ENCODE data around the gene AIF1. TPM values are rescaled to one million over a fixed set of nuclear protein-coding genes. Genes with fewer than 3 reads are reported as not detected.
A peak's percentile ranks its signal among the peaks of the same experiment; 100 is the strongest.
"Not testable (repeated sequence)": the region's sequence is repeated elsewhere in the genome, so short reads cannot be mapped to it uniquely, and the experiment has no call there.

The AIF1 gene
- total RNA-seq, 1 experiment from 2014 or later = not detected

DNA sequence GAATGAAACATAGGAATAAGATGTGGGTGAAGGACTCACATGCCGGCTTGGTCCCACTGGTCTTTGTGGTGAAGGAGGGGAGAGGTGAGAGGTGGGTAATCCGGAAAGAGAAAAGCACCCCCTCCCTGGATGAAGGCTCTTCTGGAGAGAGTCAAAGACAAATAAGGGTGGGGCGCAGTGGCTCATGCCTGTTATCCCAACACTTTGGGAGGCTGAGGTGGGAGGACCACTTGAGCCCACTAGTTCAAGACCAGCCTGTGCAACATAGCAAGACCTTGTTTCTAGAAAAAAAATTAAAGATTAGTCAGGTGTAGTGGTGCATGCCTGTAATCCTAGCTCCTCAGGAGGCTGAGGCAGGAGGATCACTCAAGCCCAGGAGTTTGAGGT is 35.9 kb upstream of the AIF1 start:
- H3K36me3 ChIP-seq = no peaks in the 10 kb centered on the region
- no peak overlapping the region for H3K4me3 ChIP-seq
- H3K27me3 ChIP-seq = no peaks in the 10 kb centered on the region
- H3K9me3 ChIP-seq = no peaks in the 10 kb centered on the region
- DNase-seq = no peak

DNA sequence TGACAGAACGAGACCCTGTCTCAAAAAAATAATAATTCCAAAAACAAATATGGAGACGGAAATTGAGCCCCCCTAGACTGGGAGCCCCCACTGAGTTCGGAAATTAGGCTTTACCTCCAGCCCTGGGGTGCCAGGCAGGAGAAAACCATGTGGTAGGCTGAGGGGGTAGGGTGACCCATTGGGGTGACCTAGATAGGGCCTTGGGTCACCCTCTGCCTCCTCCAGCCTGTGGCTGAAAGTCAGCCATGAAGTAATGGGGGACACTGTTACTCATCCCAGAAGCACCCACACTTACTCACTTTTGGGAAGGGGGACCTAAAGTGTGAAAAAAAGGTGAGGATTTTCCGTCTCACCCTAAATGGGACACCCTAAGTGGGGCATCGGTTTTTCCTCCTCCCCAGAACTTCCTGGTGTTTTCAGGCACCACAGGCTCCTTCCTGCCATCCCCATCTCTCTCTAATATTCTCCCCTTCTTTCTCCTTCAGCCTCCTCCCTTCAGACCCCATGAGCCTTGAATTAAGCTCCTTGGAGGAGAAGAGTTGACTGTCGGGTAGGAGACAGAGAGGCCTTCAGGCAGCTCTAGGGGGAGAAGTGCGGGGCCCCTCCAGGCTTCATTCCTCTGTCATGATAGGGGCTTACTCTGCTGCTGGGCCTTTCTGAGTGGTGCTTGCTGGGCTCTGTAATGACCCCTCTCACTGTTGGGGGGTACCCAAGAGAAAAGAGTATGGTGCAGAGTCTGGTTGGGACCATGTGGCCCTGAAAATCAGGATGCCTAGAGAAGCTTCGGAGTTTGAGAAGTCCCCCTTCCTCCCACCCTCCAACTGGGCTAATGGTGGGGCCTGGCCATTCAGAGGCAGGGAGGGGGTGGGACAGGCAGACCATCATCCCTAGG is 35.2 kb upstream of the AIF1 start:
- H3K27me3 ChIP-seq = no peaks in the 10 kb centered on the region
- DNase-seq = no peak
- no peak overlapping the region for H3K4me3 ChIP-seq
- no peaks in the 10 kb centered on the region for H3K36me3 ChIP-seq
- H3K9me3 ChIP-seq = no peaks in the 10 kb centered on the region

DNA sequence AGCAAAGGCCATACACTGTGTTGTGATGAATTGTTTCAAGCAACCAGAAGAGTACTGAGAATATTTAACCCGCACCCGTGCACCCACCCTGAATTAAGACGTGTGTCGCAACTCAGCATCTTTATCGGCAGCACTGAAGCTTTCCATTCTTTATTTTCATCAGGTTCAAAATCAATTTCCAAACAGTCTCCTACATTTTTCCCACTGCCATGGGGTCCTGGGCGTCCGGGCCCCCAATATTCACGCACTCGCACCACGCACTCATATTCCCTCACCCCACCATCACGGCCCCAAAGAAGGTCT is 34.6 kb upstream of the AIF1 start:
- no peak for DNase-seq
- no peaks in the 10 kb centered on the region for H3K36me3 ChIP-seq
- H3K9me3 ChIP-seq = no peaks in the 10 kb centered on the region
- H3K27me3 ChIP-seq = no peaks in the 10 kb centered on the region
- H3K4me3 ChIP-seq = peak overlapping the region; percentile 71

DNA sequence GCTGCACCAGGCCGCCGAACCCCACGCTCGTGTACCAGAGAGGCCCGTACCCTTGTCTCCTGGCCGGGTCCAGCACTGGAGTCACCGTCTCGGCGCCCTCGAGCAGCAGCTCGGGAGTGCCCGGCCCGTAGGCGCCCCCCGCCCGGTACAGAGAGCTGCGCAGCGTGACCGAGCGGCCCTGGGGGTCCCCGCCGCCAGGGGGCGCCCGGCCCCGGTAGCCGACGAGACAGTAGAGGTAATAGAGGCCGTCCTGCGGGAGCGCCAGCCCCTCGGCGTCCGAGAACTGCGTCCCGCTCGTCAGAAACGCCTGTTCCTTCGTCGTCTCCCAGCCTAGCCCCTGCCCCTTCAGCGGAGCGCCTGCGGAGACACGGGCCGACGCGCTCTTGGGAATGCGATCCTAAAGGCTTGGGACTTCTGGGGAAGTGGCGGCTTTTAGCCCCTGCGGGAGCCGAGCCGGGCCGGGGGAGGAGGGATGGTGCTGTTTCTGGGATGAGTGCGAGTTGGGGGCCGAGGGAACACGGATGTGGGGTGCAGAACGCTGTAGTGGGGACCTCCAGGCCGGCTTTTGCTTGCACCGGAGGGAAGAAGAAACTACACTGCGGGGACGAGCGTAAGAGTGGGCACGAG is 34.1 kb upstream of the AIF1 start:
- no peaks in the 10 kb centered on the region for H3K9me3 ChIP-seq
- peak; percentile 79 for DNase-seq
- H3K4me3 ChIP-seq = peak overlapping the region; percentile 71
- H3K27me3 ChIP-seq = no peaks in the 10 kb centered on the region
- no peaks in the 10 kb centered on the region for H3K36me3 ChIP-seq

DNA sequence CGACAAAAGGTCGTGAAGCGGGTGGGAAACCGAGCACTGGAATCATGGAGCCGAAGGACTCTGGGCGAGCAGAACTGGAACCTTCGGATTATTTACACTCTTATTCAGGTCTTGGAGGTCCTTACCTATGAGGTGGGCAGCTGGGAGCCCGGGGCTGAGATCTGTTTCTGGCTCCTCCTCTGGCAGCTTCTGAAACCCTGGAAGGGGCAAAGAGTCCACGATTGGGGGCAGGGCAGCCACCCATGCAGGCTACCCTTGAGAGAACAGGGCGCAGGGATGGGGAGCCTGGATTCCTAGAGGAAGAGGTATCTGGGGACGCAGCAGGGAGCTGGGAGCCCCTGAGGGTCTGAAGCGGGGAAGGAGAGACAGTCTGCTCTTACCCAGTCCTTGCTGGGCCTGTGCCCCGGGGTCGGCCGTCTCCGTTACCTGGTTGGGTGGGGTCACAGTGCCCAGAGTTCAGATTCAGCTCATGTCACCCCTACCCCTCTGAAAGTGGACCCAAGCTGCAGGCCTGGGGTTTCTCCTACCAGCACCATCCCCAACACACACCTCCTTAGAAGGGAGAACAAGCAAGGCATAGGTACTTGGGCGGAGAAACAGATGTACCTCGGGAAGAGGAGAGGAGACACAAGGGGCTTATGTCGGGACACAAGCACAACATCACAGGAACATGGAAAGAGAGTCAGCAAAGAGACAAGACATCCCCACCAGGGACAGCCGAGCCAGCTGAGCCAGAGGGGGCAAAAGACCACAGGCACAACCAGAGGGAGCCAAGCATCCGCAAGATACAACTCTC is 33.4 kb upstream of the AIF1 start:
- no peaks in the 10 kb centered on the region for H3K9me3 ChIP-seq
- peak; percentile 7 for DNase-seq

DNA sequence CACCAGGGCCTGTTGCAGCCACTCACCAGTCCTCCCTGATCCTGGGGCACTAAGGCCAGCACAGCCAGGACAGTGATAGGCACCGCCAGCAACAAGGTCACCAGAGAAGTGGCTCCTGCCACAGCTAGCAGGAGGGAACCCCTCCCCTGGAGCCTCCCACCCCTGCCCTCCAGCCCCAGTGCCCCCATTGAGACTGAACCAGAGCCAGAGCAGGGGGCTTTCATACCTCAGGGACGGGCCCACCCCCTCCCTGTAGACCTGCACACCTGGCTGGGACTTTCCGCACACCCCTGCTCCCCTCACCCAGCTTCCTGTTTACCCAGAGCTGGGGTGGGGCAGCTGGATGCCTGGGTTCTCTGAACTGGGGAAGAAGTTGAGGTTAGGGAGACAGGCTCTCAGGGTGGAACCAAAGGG is 32.8 kb upstream of the AIF1 start, which contains the start of gene LTB:
Gene LTB, minus strand, starts transcription at position 195 of the 414 bp plus-strand sequence. Its CDS starts 7 bp downstream, at position 188.
- H3K9me3 ChIP-seq = no peaks in the 10 kb centered on the region
- H3K36me3 ChIP-seq = no peaks in the 10 kb centered on the region
- no peak for DNase-seq
- H3K27me3 ChIP-seq = no peaks in the 10 kb centered on the region
- peak within 1 kb of the TSS; percentile 71 for H3K4me3 ChIP-seq

More for the DNA sequence above, 33.4 kb upstream of the AIF1 start:
- Histone ChIP-seq H3K4me3 (peak overlapping the region; percentile 71), H3K36me3 (no peaks in the 10 kb centered on the region), H3K27me3 (no peaks in the 10 kb centered on the region)

DNA sequence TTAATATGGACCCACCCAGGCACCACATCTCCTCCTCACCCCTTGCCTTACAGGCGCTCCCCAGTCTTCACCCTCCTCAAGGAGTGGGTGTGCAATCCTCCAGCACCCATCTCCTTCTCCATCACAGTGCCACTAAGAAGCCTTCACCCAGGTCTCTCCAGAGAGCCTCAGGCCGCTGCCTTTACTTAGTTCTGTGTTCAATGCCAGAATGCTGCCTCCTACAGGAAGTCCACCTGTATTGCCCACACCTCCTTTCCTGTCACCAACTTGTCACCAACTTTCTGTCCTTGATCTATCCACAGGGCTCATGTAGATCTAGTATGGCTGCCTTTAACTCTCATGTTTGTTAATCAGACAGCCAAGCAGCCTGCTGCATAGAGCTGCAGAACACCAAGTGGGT is 29.5 kb upstream of the AIF1 start:
- no peak for DNase-seq
- Histone ChIP-seq H3K9me3 (no peaks in the 10 kb centered on the region), H3K4me3 (no peak overlapping the region), H3K27me3 (no peaks in the 10 kb centered on the region), H3K36me3 (no peaks in the 10 kb centered on the region)

DNA sequence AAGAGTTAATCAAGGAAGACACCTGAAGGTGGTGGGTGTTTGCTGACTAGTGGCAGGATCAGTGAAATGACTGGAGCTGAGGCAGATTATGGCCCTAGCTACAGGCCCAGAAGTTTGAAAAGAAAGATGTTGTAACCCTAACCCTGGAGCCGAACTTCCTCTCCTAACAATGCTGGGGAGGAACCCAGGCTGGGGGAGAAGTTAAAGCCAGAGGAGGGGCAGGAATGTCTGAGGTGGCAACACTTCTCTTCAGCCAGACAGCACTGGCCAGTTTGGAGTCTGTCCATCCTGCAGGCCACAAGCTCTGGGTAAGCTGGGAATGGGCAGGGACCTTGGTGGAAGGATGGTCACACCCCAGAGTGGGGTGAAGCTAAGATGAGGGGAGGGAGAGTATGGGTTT is 29.0 kb upstream of the AIF1 start, which contains the start of gene LST1:
Gene LST1, plus strand, starts transcription at position 270 of the 400 bp plus-strand sequence. CDS start 1,023 bp downstream, outside the sequence.
- no peak for DNase-seq
- Histone ChIP-seq H3K36me3 (no peaks in the 10 kb centered on the region), H3K4me3 (no peak within 1 kb of the TSS), H3K27me3 (no peaks in the 10 kb centered on the region), H3K9me3 (no peaks in the 10 kb centered on the region)

DNA sequence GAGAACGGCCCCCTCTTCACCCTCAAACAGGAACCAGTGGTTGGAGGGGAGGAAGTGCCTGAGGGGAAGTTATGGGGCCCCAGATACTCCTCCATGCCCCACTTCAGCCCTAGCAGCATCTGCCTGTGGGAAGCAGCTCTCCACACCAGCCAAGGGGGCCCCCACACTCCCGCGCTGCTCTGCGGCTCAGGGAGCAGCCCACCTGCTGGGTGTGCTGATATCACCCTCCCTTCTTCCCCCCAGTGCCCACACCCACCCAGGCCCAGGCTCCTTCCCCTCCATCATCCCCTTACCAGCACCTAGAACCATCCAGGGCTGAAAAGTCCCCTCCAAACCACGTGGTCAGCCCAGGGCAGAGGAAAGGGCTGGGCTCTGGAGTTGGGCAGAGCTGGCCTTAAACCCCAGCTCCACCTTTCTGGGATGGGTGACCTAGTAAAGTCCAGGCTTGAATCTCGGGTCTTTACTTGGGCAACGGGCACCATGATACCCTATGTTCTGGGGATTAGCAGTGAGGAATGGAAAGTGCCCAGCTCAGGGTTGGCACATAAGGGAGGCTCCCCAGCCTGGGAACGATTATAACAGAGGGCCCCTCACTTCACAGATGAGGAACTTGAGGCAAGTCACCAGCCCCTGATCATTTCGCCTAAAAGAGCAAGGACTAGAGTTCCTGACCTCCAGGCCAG is 28.3 kb upstream of the AIF1 start:
- no peaks in the 10 kb centered on the region for H3K36me3 ChIP-seq
- no peaks in the 10 kb centered on the region for H3K27me3 ChIP-seq
- no peak overlapping the region for H3K4me3 ChIP-seq
- no peak for DNase-seq
- no peaks in the 10 kb centered on the region for H3K9me3 ChIP-seq

DNA sequence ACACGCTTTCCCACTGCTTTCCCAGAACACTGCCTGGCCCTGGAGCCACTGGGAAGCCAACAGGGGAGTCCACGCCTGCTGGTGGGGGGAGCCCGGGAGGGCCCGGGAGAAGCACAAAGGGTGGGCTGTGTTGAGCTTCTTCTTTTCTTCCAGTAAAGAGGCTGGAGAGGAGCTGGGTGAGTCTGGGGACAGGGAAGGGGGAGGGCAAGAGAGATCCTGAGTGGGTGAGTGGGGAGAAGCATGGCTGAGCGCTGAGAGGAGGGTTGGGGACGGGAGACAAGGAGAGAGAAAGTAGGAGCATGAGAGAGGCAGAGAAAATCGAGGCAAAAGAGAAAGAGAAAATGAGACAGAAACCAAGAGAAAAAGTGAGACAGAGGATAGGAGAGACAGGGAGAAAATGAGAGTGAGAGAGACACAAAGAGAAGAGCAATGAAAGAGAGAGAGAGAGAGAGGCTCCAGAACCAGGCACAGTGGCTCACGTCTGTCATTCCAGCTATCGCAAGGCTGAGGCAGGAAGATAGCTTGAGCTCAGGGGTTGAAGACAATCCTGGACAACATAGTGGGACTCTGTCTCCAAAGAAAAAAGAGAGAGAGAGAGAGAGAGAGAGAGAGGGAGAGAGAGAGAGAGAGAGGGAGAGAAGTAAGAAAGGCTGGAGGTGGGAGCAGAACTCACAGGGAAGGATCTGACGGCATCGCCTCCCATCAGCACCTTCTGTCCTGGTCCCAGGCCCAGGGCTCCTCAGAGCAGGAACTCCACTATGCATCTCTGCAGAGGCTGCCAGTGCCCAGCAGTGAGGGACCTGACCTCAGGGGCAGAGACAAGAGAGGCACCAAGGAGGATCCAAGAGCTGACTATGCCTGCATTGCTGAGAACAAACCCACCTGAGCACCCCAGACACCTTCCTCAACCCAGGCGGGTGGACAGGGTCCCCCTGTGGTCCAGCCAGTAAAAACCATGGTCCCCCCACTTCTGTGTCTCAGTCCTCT is 26.9 kb upstream of the AIF1 start:
- Histone ChIP-seq H3K36me3 (no peaks in the 10 kb centered on the region), H3K27me3 (no peaks in the 10 kb centered on the region), H3K4me3 (no peak overlapping the region), H3K9me3 (no peaks in the 10 kb centered on the region)
- DNase-seq = no peak

DNA sequence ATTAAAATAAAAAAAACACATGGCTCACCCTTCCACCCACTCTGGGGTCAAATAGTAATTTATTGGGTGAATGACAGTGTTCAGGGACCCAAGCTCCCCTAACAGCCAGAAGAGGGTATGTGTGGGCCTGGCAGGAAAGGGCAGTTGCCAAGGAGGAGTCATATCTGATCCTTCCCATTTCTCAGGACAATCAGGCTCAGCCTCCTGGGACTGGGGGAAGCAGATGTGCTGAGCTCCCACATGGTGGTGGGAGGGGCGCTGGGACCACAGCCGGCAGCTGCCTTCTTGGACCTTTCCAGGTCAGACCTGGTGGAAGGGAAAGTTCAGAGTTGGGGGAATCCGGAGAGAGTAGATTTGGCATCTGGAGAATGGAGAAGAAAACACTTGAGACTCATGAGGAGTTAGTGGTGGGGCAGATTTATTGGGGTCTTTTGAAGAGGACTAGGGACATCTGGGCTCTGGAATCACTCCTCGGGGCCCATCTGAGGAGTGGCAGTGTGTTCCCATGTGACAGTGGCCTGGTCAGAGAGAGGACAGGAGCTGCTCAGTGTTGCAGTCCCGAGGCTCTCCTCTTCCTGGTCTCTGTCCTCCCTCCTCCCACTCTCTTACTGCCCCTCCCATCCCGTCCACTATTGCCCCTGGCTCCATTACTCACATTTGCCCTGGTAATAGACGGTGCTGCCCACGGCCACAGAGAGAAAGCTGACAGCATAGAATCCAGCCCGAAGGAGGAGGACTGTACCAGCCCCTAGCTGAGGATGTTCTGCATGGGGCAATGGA is 26.0 kb upstream of the AIF1 start:
- no peaks in the 10 kb centered on the region for H3K9me3 ChIP-seq
- H3K36me3 ChIP-seq = no peaks in the 10 kb centered on the region
- no peak for DNase-seq
- H3K27me3 ChIP-seq = no peaks in the 10 kb centered on the region
- H3K4me3 ChIP-seq = no peak overlapping the region

DNA sequence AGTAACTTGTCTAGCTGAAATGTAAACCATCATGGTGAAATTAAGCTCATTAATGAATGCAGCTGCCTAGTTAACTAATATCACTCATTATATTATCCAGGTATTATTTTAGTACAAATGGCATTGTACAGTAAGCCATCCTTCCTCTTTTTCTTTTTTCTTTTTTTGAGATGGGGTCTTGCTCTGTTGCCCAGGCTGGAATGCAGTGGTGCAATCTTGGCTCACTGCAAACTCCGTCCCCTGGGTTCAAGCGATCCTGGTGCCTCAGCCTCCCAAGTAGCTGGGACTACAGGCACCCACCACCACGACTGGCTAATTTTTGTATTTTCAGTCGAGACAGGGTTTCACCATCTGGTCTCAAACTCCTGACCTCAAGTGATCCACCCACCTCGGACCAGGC is 24.3 kb upstream of the AIF1 start:
- H3K27me3 ChIP-seq, H3K9me3 ChIP-seq, H3K4me3 ChIP-seq, H3K36me3 ChIP-seq, DNase-seq: not testable (repeated sequence)

DNA sequence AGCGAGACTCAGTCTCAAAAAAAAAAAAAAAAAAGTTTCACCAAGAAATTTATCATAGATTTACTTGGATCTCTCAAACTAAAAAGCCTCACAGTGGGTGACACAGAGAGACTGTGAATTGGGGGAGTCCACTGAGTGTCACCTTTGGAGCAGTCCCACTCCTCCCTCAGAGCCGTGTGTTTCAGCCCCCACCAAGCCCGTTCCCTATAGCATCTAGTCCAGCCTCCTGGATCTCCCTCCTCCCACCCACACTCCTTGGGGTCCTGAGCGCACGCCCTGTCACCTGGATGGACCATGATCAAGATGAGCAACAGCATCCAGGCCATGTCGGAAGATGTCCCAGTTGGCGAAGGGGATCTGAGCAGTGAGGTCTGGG is 22.6 kb upstream of the AIF1 start:
- no peaks in the 10 kb centered on the region for H3K36me3 ChIP-seq
- H3K9me3 ChIP-seq = no peaks in the 10 kb centered on the region
- no peak overlapping the region for H3K4me3 ChIP-seq
- no peak for DNase-seq
- H3K27me3 ChIP-seq = no peaks in the 10 kb centered on the region

DNA sequence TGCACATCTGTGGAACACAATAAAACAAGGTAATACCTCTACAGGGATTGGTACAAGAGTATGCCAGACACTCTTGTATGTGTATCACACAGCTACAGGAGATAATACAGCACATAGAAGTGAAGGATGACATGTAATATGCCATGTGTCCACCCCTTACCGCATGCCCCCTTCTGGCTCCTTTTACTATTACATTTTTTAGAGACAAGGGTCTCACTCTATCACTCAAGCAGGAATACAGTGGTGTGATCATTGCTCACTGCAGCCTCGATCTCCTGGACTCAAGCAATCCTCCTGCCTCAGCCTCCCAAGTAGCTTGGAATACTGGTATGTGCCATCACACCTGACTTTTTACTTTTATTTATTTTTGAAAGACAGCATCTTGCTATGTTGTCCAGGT is 18.0 kb upstream of the AIF1 start:
- H3K36me3 ChIP-seq = no peaks in the 10 kb centered on the region
- no peaks in the 10 kb centered on the region for H3K9me3 ChIP-seq
- no peak for DNase-seq

DNA sequence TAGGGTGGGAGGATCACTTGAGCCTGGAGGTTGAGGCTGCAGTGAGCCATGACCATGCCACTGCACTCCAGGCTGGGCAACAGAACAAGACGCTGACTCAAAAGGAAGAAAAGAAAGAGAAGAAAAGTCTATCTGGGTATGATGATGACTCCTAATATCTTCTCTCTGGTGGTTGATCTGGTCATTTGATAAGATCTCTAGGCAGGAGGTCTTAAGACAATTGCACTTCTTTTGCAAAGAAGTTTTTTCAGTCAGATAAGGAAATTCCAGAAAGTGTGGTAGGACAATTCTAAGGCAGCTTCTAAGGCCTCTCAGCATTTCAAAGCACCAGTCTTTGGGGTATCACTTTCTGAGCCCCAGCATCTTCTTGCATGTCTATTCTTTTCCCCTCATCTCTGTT is 7.7 kb upstream of the AIF1 start:
- Histone ChIP-seq H3K4me3 (no peak overlapping the region), H3K9me3 (no peaks in the 10 kb centered on the region), H3K27me3 (no peaks in the 10 kb centered on the region), H3K36me3 (no peaks in the 10 kb centered on the region)
- no peak for DNase-seq

More for the DNA sequence above, 18.0 kb upstream of the AIF1 start:
- Histone ChIP-seq H3K27me3 (no peaks in the 10 kb centered on the region), H3K4me3 (no peak overlapping the region)
